Kidney epithelial cell (primary cell): ENCODE data around the gene SURF1. TPM values are rescaled to one million over a fixed set of nuclear protein-coding genes. Genes with fewer than 3 reads are reported as not detected.

ENCODE experiments used
- DNase-seq: peaks from one replicate; pipeline ENCODE4 v3.0.0-alpha.2; 2010; ENCODE audit warnings: low read depth
- H3K27me3 ChIP-seq: 2 replicates; pipeline ENCODE4 v1.6.0; 2011; ENCODE audit warnings: low read length; ENCODE audit not compliant: control insufficient read depth, insufficient read depth
- H3K36me3 ChIP-seq: 2 replicates; pipeline ENCODE4 v1.5.1; 2011; ENCODE audit warnings: low read length; ENCODE audit not compliant: control insufficient read depth, insufficient read depth
- H3K4me3 ChIP-seq: 2 replicates; pipeline ENCODE4 v1.5.1; 2011; ENCODE audit warnings: low read depth, mild to moderate bottlenecking, control low read depth, low read length
- total RNA-seq: library from RNA; depleted of rRNA; stranded (reverse); fragments of >200 nt; gene quantifications from 2 replicates; pipeline ENCODE4 v1.2.3, GENCODE V29; 2015
- TF ChIP-seq, protein P1 (sequence below): IDR thresholded peaks from 2 replicates; pipeline ENCODE4 v1.5.1; 2011; ENCODE audit warnings: mild to moderate bottlenecking, moderate library complexity, low read length, control low read depth, inconsistent platforms; ENCODE audit not compliant: insufficient read depth, poor library complexity, severe bottlenecking

Gene SURF1
- total RNA-seq, 1 donor from 2014 or later: 39.2 TPM

- Histone ChIP-seq H3K36me3 (peaks cover 2% of the 10 kb centered on the region), H3K27me3 (no peaks in the 10 kb centered on the region)
- DNase-seq: no peak
Observed at GRCh38 chr9:133369422-133369821, 13.1 kb upstream of the SURF1 start.

GRCh38 chr9:133368249-133368881, 12.1 kb upstream of the SURF1 start:
- TF ChIP-seq, protein P1, sequence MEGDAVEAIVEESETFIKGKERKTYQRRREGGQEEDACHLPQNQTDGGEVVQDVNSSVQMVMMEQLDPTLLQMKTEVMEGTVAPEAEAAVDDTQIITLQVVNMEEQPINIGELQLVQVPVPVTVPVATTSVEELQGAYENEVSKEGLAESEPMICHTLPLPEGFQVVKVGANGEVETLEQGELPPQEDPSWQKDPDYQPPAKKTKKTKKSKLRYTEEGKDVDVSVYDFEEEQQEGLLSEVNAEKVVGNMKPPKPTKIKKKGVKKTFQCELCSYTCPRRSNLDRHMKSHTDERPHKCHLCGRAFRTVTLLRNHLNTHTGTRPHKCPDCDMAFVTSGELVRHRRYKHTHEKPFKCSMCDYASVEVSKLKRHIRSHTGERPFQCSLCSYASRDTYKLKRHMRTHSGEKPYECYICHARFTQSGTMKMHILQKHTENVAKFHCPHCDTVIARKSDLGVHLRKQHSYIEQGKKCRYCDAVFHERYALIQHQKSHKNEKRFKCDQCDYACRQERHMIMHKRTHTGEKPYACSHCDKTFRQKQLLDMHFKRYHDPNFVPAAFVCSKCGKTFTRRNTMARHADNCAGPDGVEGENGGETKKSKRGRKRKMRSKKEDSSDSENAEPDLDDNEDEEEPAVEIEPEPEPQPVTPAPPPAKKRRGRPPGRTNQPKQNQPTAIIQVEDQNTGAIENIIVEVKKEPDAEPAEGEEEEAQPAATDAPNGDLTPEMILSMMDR: no peak
- DNase-seq: no peak
- H3K27me3 ChIP-seq: no peaks in the 10 kb centered on the region
- H3K36me3 ChIP-seq: peaks cover 2% of the 10 kb centered on the region
- H3K4me3 ChIP-seq: no peak overlapping the region

More at GRCh38 chr9:133369422-133369821, 13.1 kb upstream of the SURF1 start:
- no peak overlapping the region for H3K4me3 ChIP-seq
- TF ChIP-seq, protein P1: no peak

- Histone ChIP-seq H3K36me3 (peaks cover 2% of the 10 kb centered on the region), H3K4me3 (no peak overlapping the region), H3K27me3 (no peaks in the 10 kb centered on the region)
- TF ChIP-seq, protein P1: no peak
- DNase-seq: no peak
Observed at GRCh38 chr9:133367778-133368177, 11.5 kb upstream of the SURF1 start.

GRCh38 chr9:133367221-133367620, 10.9 kb upstream of the SURF1 start:
- DNase-seq: no peak
- H3K36me3 ChIP-seq: peaks cover 2% of the 10 kb centered on the region
- no peaks in the 10 kb centered on the region for H3K27me3 ChIP-seq
- TF ChIP-seq, protein P1: no peak
- no peak overlapping the region for H3K4me3 ChIP-seq

- no peaks in the 10 kb centered on the region for H3K27me3 ChIP-seq
- no peak for DNase-seq
- TF ChIP-seq, protein P1: no peak
- peaks cover 2% of the 10 kb centered on the region for H3K36me3 ChIP-seq
- no peak overlapping the region for H3K4me3 ChIP-seq
Observed at GRCh38 chr9:133366435-133366834, 10.1 kb upstream of the SURF1 start.

DNA sequence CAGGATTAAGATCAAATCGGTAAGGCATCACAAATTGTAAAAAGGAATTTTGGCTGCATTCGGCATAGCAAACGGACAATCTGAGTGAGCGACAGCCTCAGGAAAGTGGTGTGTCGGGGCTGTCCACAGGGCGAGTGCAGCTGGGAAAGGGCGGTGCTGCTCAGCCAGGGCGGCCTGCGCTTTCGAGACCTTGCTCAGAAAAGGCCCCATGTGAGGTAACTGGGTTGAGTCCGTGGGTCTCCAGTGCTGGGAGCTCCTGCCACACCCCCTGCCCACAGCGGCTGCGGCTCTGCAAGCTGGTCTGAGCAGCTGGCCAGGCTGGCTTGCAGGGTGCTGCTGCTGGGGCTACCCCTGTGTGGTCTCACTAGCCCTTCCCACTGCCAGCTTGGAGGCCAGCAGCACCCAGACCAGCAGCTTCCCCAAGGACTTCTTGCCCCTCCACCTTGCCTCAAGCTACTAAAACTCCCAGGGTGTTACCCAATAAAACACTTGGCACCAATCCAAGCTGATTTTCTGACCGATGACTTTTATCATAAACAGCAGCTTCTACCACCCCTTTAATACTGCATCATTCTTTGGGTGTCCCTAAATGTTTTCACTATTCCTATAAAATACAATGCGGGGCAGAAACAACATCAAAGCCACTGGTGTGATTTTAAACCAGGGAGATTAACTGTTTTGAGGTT, 6.2 kb upstream of the SURF1 start:
- no peak for DNase-seq
- no peak overlapping the region for H3K4me3 ChIP-seq
- H3K27me3 ChIP-seq: no peaks in the 10 kb centered on the region
- TF ChIP-seq, protein P1: no peak
- no peaks in the 10 kb centered on the region for H3K36me3 ChIP-seq
